ELF-1 (cell line): ENCODE measurements around the gene SECISBP2.
A peak's percentile ranks its signal among the peaks of the same experiment; 100 is the strongest.

Source experiments
- DNase-seq: peaks from one replicate; pipeline ENCODE4 v3.0.0-alpha.2; 2016; ENCODE audit warnings: low read depth, low spot score

SECISBP2 gene

DNA sequence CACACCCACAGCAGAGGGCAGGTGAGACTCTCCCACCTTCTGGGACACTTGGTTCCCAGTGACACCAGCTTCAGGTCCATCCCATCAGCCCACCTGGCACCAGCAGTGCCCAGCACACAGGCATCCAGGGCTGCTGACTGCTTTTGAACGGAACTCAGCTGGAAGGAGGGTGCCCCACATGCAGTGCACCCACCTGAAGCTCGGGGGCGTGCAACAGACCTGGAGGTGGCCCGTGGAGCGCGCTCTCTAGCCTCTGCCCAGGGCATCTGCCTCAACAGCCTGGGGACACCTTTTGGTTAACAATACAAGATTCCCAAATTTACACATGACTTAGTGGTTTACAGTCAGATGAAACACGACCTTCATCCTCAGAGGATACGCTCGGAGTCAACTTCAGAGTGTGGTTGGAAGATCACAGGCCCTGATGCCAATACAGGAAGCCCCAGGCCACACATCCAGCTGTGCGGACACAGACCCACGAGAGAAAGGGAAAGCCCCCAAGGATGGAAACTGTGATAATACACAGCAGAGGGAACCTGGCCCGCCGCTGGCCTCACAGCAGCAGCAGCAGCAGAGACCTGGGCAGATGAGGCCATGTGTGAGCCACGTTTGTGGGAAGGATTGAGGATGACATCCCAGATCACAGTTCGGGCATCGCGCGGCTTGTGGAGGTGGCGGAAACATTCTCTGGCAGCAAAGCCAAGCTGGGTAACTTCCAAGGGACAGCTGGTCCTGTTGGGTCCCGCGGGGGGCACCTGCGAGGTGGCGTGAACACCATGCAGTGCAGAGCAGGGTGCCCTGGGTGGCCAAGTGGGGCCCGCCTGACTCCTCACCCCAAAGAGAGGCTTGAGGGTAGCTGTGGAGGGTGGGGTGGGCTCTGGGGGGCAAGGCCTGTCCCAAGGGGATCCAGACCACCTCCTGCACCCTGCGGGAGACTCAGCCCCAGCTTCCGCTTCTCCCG lies 64.0 kb downstream of the SECISBP2 start:
- no peak for DNase-seq

DNA sequence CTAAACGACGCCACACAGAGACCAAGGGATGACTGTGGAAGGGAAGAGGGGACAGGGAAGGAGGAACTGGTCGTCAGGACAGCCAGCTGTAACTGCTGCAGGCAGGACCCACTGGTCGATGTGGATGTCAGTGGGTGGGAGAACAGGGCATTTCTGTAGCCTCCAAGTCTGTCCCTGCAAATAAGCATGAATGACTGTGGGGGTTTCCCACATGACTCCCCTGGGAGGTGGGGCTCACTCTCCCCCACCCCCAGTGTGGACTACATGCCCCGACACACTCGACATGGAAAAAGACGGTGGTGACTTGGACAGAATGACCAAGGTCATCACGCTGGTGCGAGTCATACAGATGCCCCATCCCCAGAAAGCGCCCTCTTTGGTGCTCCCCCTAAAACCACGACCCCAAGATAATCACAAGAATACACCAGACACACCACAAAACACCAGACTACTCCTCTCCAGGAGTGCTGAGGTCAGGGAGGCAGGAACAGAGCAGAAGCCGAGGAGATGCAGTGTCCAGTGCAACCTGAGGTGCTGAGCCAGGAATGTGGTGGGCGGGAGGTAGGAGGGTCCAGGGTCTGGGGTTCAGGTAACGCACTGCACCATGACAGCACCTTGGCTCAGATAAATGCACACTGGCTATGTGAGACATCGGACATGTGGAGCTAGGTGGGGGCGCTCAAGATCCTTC lies 64.9 kb downstream of the SECISBP2 start:
- no peak for DNase-seq

DNA sequence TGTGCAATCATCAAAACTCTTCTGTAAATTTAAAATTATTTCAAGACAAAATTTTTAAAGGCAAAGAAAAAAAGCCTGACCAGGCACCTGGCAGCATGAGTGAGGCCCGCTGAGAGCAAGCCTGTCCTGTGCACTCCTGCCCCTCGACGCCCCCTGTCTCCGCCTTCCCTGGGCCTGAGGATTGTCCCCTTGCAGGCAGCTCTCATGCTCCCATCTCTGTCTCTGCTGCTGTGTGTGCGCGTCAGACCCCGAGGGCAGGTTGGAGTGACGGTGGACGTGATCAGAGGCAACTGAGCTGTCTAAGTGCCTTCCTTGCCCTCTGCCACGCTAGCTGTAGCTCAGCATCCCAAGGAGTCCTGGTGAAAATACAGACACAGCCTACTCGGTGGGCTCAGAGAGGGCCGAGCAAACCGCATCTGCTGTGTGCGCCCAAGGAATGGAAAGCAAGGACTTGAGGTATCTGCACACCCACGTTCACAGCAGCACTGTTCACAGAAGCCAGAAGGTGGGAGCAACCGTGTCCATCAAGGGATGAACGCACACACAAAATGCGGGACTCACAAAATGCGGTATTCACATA lies 65.5 kb downstream of the SECISBP2 start:
- DNase-seq: peak; percentile 28

DNA sequence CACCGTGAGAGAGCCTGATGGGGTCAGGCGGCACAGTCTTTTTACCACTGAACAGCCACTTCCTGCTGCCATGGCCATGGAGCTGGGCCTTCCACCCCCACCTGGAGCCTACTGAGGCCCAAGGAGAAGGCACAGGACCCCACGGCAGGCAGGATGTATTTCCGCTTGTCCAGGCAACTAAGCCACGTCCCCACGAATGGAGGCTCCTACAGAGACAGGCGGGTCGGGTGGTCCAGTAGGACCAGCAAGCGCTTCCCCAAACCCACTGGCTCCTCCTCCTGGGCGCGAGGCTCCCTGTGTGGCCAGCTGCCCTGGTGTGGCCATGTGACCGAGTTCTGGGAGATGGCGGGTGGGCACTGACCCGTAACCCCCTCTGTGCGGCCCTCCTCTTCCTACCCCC lies 66.5 kb downstream of the SECISBP2 start:
- no peak for DNase-seq

- no peak for DNase-seq
Observed at GRCh38 chr9:89386206-89386605, 67.9 kb downstream of the SECISBP2 start.

DNA sequence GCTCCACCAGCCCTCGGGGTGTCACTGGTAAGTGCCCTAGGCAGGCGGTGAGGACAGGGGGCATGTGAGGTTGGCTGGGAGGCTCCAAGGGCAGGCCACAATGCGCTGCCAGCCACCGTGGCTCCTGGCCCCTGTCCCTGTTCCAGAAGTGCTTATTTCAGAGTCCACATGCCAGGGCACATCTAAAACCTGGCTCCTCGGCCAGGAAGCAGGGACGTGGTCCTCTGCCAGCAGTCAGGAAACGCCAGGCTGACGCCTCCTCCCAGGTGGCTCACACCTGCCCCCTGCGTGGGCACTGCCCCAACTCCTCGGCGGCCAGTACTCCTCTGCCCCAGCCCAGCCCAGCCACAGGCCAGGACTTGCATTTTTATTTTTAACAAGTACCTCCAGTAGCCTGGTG lies 68.5 kb downstream of the SECISBP2 start:
- DNase-seq: no peak

- DNase-seq: no peak
Observed at GRCh38 chr9:89387197-89387849, 69.0 kb downstream of the SECISBP2 start.

DNA sequence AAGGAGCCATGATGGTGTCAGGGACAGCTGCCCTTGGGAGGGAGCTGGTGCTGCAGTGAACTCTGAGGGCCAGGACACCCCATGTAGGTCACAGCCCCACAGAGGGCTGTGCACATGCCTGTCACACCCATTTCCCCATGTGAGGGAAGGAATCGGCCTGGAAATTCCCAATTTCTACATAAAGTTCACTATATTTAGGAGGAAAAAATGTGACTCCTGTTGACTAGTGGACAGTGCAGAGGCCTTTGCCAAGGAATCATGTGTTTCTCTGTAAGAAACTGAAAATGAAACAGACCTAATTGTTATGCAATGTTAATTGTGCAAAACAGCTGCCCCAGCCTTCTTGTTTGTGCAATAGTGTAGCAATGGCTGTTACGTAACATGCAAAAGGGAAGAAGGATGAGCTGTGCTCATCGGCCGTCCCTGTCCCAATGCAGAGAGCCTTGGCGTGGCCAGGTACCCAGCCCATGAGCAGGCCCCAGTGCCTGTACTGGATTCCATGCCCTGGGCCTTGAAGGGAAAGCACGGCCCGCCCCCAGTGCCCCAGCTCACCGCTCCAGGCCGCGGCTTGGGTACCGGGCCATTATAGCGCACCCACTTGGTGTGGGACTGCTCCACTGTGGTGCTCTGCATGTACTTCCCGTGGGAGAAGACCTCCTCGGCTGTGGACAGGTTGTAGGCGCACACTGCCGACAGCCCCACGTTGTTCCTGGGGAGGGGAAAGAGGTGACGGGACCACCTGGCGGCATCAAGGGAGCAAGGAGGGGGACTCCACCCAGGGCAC lies 70.0 kb downstream of the SECISBP2 start:
- no peak for DNase-seq

GRCh38 chr9:89388868-89389177 lies 70.5 kb downstream of the SECISBP2 start:
- DNase-seq: no peak

GRCh38 chr9:89390068-89390555 lies 71.8 kb downstream of the SECISBP2 start:
- no peak for DNase-seq

- no peak for DNase-seq
Observed at GRCh38 chr9:89390578-89391116, 72.3 kb downstream of the SECISBP2 start.

- no peak for DNase-seq
Observed at GRCh38 chr9:89391585-89391984, 73.3 kb downstream of the SECISBP2 start.

DNA sequence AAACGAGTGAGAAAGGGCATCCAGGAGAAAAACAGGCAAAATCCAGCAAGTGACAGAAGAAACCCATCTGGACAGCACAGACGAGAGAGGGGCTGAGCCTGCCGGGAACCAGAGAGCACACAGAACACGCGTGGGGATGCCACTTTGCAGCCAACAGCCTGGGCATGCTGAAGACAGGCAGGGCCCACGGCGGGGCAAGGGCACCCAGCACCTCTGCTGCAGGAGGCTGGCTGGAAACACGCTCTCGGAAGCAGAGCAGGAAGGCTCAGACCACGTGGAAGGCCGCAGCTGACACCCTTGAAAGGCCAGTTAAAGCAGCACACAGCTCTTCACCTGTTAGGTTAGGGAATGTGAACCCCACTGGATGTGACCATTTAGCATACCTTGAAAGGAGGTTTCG lies 76.1 kb downstream of the SECISBP2 start:
- no peak for DNase-seq

- no peak for DNase-seq
Observed at GRCh38 chr9:89395931-89396710, 77.8 kb downstream of the SECISBP2 start.

DNA sequence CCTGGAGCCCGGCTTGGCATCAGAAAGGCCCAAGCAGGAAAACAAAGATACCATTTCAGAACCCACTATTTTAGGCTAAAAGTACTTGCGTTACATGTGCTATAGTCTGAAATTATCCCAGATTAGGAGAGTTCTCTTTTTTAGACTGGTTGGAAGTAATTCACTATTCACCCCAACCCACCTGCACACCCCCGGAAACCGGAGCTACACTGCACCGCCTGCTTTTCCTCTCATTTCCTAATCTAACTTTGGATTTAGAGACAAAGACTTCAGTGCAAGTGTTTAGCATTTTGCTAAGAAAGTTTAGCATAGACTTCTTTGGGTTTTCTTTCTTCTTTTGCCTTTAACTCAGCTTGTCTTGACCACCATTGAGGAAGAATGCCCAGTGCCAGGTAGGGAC lies 79.2 kb downstream of the SECISBP2 start:
- no peak for DNase-seq

- no peak for DNase-seq
Observed at GRCh38 chr9:89398621-89399020, 80.3 kb downstream of the SECISBP2 start.

GRCh38 chr9:89400403-89401116 lies 82.3 kb downstream of the SECISBP2 start:
- DNase-seq: no peak

GRCh38 chr9:89402695-89403427 lies 84.6 kb downstream of the SECISBP2 start:
- DNase-seq: no peak

GRCh38 chr9:89404074-89404473 lies 85.8 kb downstream of the SECISBP2 start:
- no peak for DNase-seq
